OCI-LY1 (cell line): ENCODE results near the gene ZNF554.

ENCODE experiments used
- EZH2 ChIP-seq: fragments of 200-600 bp; sonication (generic), shearing (Covaris generic); IDR thresholded peaks from 2 replicates; pipeline ENCODE4 v1.8.0; 2017; ENCODE audit warnings: borderline replicate concordance, mixed run types, mild to moderate bottlenecking, antibody characterized with exemption, low read length, moderate library complexity, mixed read lengths
- TF ChIP-seq, protein P1 (sequence below): fragments of 200-600 bp; sonication (generic), shearing (Covaris generic); IDR thresholded peaks from 2 replicates; pipeline ENCODE4 v1.5.1; 2017; ENCODE audit warnings: mild to moderate bottlenecking, antibody characterized with exemption, low read length, moderate library complexity, mixed read lengths

DNA sequence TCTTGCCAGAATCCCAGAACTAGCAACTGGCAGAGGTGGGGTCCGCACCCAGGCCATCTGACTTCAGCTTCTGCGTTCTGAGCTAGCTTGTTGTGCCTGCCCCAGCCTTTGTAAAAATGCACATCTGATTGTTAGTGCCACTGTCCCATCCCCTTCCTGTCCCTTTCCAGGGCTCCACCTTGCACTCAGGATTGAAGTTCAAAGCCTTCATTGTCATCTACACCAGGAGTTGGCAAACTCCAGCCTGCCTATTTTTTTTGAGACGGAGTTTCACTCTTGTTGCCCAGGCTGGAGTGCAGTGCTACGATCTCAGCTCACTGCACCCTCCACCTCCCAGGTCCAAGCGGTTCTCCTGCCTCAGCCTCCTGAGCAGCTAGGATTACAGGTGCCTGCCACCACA lies 31.4 kb upstream of the ZNF554 start:
- TF ChIP-seq, protein P1, sequence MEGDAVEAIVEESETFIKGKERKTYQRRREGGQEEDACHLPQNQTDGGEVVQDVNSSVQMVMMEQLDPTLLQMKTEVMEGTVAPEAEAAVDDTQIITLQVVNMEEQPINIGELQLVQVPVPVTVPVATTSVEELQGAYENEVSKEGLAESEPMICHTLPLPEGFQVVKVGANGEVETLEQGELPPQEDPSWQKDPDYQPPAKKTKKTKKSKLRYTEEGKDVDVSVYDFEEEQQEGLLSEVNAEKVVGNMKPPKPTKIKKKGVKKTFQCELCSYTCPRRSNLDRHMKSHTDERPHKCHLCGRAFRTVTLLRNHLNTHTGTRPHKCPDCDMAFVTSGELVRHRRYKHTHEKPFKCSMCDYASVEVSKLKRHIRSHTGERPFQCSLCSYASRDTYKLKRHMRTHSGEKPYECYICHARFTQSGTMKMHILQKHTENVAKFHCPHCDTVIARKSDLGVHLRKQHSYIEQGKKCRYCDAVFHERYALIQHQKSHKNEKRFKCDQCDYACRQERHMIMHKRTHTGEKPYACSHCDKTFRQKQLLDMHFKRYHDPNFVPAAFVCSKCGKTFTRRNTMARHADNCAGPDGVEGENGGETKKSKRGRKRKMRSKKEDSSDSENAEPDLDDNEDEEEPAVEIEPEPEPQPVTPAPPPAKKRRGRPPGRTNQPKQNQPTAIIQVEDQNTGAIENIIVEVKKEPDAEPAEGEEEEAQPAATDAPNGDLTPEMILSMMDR = no peak
- TF ChIP-seq EZH2 = no peak
